Embryonic facial prominence (tissue), 1 donor: Measurements from ENCODE around the gene SMIM1.

Experiments
- DNase-seq: peaks from one replicate; pipeline ENCODE4 v3.0.0-alpha.2; 2016; ENCODE audit errors: extremely low spot score

The SMIM1 gene

DNA sequence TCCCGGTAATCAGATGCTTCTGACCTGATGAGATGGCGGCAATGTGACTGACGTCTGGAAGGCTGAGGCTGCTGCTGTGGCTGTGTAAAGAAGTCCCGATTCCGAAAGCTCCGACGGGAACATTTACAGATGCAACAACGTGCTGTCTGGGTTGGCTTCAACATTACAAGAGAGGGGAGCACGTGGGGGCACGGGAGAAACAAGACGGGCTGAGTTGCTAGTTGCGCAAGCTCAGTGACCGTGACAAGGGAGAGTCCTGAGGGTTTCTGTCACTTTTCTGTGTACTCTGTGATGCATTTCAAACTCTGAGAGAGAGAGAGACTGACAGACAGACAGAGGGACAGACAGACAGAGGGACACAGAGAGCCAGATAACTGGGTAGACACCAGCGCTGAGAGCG, 49.4 kb downstream of the SMIM1 start:
- DNase-seq, result no peak

DNA sequence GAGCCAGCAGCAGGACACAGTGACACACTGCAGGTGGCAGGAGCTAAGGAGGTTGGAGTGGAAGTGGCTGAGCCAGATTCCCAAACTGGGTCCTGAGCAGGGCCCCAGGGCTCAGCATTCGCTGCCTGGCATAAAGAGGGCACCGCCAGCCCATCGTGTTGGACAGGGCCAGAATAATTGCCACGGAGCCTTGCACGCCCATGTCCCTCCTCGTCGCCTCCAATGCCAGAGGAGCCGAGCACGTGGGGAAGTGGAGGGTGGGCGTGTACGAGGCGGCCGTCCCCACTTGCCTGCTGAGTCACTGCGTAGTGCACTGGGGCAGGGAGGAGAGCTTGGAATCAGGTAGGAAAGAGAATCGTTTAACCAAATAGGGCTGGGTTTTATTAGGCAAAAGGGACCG, 49.9 kb downstream of the SMIM1 start:
- no peak for DNase-seq

DNA sequence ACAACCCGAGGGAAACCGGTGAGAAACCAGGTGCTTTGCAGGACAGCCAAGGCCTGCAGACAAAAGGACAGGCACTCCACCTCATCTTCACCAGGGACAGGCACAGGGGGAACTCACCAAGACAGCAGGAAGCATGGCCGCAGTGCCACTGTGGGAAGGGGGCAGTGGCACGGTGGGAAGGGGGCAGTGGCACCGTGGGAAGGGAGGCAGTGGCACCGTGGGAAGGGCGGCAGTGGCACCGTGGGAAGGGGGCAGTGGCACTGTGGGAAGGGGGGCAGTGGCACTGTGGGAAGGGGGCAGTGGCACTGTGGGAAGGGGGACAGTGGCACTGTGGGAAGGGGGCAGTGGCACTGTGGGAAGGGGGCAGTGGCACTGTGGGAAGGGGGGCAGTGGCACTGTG, 52.1 kb downstream of the SMIM1 start:
- DNase-seq, result no peak

DNA sequence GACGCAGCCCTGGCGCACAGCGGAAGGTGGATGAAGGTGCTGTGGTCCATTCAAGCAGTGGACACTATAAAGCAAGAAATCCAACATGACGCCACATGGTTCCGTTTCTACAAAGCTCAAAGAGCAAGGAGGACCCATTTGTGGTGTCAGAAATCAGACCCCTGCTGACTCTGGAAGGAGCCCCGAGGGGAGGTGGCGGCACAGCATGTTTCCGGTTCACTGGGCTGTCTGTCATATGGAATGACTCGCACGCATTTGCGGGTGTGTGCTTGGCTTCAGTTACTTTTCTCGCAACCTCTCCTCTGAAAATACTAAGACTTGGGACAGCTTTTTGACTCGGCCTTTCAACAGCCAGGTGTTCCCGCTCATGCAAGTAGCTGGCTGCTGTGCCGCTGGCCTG, 52.8 kb downstream of the SMIM1 start:
- no peak for DNase-seq
